ENCODE data around the gene EPS15. TPM values are rescaled to one million over a fixed set of nuclear protein-coding genes. Genes with fewer than 3 reads are reported as not detected.

Gene EPS15
- total RNA-seq, 3 donors from 2014 or later = 83.6 to 144 (median 127) TPM

DNA sequence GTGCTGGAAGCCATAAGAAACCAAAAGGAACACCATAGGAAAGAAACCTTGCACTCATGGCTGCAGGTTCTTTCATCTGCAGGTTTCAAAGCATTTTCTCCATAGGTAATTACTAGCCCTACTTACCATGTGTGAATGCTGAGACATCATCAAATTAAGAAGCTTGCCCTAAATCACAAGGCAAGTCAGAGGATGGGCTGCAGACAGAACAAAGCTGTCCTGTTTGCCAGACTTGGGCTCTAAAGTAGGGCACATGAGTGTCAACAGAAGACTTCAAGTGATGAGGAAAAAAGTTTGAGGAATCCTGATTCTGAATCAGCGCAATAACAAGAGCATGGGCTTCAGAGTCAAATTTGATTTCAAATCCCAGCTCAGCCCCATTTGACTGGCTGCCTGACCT, 5.8 kb upstream of the EPS15 start:
- Histone ChIP-seq H3K27ac (no peak overlapping the region), H3K4me3 (no peak overlapping the region), H3K27me3 (no peaks in the 10 kb centered on the region), H3K36me3 (no peaks in the 10 kb centered on the region), H3K4me1 (no peaks in the 10 kb centered on the region), H3K9me3 (no peaks in the 10 kb centered on the region)
- DNase-seq (ENCODE audit: low spot score in 2 of 2) = no peak
- intact Hi-C loops (cut with DNase I; ENCODE audit: low total_unique reads) = no loop called here
- TF ChIP-seq POLR2A (IDR thresholded peaks at IDR 0.05) = no peak
- TF ChIP-seq, protein P1, sequence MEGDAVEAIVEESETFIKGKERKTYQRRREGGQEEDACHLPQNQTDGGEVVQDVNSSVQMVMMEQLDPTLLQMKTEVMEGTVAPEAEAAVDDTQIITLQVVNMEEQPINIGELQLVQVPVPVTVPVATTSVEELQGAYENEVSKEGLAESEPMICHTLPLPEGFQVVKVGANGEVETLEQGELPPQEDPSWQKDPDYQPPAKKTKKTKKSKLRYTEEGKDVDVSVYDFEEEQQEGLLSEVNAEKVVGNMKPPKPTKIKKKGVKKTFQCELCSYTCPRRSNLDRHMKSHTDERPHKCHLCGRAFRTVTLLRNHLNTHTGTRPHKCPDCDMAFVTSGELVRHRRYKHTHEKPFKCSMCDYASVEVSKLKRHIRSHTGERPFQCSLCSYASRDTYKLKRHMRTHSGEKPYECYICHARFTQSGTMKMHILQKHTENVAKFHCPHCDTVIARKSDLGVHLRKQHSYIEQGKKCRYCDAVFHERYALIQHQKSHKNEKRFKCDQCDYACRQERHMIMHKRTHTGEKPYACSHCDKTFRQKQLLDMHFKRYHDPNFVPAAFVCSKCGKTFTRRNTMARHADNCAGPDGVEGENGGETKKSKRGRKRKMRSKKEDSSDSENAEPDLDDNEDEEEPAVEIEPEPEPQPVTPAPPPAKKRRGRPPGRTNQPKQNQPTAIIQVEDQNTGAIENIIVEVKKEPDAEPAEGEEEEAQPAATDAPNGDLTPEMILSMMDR (IDR thresholded peaks at IDR 0.05) = no peak
- TF ChIP-seq POLR2AphosphoS5 (IDR thresholded peaks at IDR 0.05) = no peak

DNA sequence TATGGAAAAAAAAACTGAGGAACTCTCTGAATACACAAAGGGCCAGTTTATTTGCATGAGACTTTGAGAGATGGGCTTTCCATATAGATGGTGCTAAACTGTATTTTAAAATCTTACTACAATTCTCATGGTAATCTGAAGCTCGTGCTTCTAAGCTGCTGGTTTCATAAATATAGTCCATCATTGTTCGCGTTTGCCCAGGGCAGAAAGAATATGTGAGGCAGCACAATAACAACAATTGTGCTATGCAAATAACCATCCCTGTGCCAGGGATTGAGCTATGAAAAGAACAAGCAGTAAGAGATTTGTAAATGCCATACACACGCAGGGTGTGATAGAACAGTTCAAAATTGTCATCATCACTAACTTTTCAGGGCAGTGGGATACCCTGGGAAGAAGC, 4.9 kb upstream of the EPS15 start:
- Histone ChIP-seq H3K4me1 (no peaks in the 10 kb centered on the region), H3K27me3 (no peaks in the 10 kb centered on the region), H3K27ac (no peak overlapping the region), H3K4me3 (no peak overlapping the region), H3K36me3 (no peaks in the 10 kb centered on the region), H3K9me3 (no peaks in the 10 kb centered on the region)
- TF ChIP-seq POLR2AphosphoS5 (IDR thresholded peaks at IDR 0.05) (no peak), POLR2A (IDR thresholded peaks at IDR 0.05) (no peak)
- TF ChIP-seq, protein P1 (IDR thresholded peaks at IDR 0.05) = no peak
- intact Hi-C loops (cut with DNase I; ENCODE audit: low total_unique reads) = no loop called here
- no peak for DNase-seq (ENCODE audit: low spot score in 2 of 2)

- intact Hi-C loops (cut with DNase I; ENCODE audit: low total_unique reads) = no loop called here
- no peaks in the 10 kb centered on the region for H3K36me3 ChIP-seq
- H3K27me3 ChIP-seq = no peaks in the 10 kb centered on the region
- TF ChIP-seq POLR2AphosphoS5 (IDR thresholded peaks at IDR 0.05) = no peak
- TF ChIP-seq POLR2A (IDR thresholded peaks at IDR 0.05) = no peak
- TF ChIP-seq, protein P1 (IDR thresholded peaks at IDR 0.05) = no peak
- H3K4me1 ChIP-seq = peaks cover 0 to 5% of the 10 kb centered on the region in 2 donors
- no peak for DNase-seq (ENCODE audit: low spot score in 2 of 2)
- H3K27ac ChIP-seq = peak overlapping the region in 1 of 2 donors; percentile 24
- H3K4me3 ChIP-seq = no peak overlapping the region
- H3K9me3 ChIP-seq = no peaks in the 10 kb centered on the region
Measured at GRCh38 chr1:51520700-51521248, 1.7 kb upstream of the EPS15 start.

GRCh38 chr1:51519865-51520699, 1.0 kb upstream of the EPS15 start:
- TF ChIP-seq POLR2AphosphoS5 (IDR thresholded peaks at IDR 0.05) (no peak), POLR2A (IDR thresholded peaks at IDR 0.05) (no peak)
- TF ChIP-seq, protein P1 (IDR thresholded peaks at IDR 0.05) = no peak
- H3K27me3 ChIP-seq = no peaks in the 10 kb centered on the region
- no peaks in the 10 kb centered on the region for H3K36me3 ChIP-seq
- intact Hi-C loops (cut with DNase I; ENCODE audit: low total_unique reads) = no loop called here
- H3K27ac ChIP-seq = peak overlapping the region in 1 of 2 donors; percentile 24
- no peak for DNase-seq (ENCODE audit: low spot score in 2 of 2)
- no peaks in the 10 kb centered on the region for H3K9me3 ChIP-seq
- no peak overlapping the region for H3K4me3 ChIP-seq
- H3K4me1 ChIP-seq = peaks cover 0 to 5% of the 10 kb centered on the region in 2 donors

GRCh38 chr1:51518586-51519047, 449 bp downstream of the EPS15 start:
- intact Hi-C loops (cut with DNase I; ENCODE audit: low total_unique reads) = no loop called here
- Histone ChIP-seq H3K27ac (peak overlapping the region; percentile 94 to 96), H3K36me3 (no peaks in the 10 kb centered on the region), H3K4me1 (peaks cover 0 to 5% of the 10 kb centered on the region in 2 donors), H3K9me3 (no peaks in the 10 kb centered on the region), H3K4me3 (peak overlapping the region; percentile 78 to 87 (median 85)), H3K27me3 (no peaks in the 10 kb centered on the region)
- peak in 1 of 2 donors; percentile 55 for DNase-seq (ENCODE audit: low spot score in 2 of 2)
- no peak for TF ChIP-seq POLR2A (IDR thresholded peaks at IDR 0.05)
- TF ChIP-seq, protein P1 (IDR thresholded peaks at IDR 0.05) = no peak
- no peak for TF ChIP-seq POLR2AphosphoS5 (IDR thresholded peaks at IDR 0.05)
